VCaP (cell line): ENCODE results near the gene ALDH1A3.

Experiments used
- H3K27ac ChIP-seq: fragments of 450-650 bp; 2 replicates; pipeline ENCODE4 v1.5.1; 2017
- TF ChIP-seq, protein P1 (sequence below): fragments of 450-650 bp; conservative IDR thresholded peaks from 2 replicates; pipeline ENCODE4 v1.5.1; 2017; ENCODE audit warnings: mild to moderate bottlenecking, moderate library complexity

Gene ALDH1A3

GRCh38 chr15:100862162-100862561, 17.5 kb upstream of the ALDH1A3 start:
- H3K27ac ChIP-seq: no peak overlapping the region
- TF ChIP-seq, protein P1, sequence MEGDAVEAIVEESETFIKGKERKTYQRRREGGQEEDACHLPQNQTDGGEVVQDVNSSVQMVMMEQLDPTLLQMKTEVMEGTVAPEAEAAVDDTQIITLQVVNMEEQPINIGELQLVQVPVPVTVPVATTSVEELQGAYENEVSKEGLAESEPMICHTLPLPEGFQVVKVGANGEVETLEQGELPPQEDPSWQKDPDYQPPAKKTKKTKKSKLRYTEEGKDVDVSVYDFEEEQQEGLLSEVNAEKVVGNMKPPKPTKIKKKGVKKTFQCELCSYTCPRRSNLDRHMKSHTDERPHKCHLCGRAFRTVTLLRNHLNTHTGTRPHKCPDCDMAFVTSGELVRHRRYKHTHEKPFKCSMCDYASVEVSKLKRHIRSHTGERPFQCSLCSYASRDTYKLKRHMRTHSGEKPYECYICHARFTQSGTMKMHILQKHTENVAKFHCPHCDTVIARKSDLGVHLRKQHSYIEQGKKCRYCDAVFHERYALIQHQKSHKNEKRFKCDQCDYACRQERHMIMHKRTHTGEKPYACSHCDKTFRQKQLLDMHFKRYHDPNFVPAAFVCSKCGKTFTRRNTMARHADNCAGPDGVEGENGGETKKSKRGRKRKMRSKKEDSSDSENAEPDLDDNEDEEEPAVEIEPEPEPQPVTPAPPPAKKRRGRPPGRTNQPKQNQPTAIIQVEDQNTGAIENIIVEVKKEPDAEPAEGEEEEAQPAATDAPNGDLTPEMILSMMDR: no peak

DNA sequence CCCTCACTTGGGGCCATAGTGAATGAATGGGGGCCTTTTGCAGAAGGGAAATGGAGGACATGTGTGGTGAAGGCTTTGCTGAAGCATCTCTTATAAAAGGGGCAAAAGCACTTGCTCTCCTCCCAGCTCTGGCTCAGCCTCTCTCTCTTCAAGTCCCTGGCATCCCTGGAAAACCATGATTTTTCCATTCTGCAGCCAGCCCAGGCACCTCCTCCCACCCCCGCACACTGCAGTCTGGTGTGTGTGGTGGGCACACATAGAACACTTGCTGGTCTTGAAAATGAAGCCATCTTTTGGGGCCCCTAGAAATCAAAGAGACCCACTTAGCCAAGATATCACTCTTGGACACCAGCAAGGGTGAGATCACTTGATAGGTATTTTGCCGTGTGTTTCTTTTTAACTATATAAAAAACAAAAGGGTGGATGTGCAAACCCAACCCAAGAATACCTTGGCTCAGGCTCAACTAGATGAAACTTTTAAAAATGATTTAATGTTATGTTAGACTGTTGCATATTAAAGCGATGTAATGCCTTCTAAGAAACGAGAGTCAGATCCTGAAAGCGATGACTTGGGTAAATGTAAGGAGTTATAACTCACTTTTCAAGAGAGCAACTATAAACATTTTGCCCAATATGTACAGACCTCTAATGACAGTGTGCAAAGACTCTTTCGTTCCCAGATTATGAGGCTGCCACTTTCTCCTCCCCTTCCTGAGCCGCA, 16.4 kb upstream of the ALDH1A3 start:
- no peak overlapping the region for H3K27ac ChIP-seq
- TF ChIP-seq, protein P1: no peak

DNA sequence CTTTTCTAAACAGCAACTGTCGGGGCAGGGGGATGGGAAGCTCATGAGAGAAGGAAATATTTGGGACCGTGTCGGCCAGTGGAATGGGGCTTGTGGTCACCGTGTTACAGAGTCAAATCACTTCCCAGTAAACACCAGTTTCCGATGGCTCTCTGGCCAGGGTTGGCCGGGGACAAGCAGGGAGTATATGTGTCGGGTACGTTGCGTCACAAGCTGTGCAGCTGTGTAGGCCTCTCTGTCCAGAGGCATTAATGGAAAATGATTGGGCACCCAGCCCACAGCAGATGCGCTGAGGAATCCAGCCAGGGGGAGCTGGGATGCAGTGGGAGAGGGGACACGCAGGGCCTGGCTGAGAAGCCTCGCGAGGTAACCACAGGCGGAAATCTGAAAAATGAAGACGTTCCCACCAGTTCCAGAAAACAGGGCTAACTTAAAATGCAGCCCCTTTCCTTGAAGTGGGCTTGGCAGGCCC, 15.8 kb upstream of the ALDH1A3 start:
- TF ChIP-seq, protein P1: no peak
- H3K27ac ChIP-seq: no peak overlapping the region

DNA sequence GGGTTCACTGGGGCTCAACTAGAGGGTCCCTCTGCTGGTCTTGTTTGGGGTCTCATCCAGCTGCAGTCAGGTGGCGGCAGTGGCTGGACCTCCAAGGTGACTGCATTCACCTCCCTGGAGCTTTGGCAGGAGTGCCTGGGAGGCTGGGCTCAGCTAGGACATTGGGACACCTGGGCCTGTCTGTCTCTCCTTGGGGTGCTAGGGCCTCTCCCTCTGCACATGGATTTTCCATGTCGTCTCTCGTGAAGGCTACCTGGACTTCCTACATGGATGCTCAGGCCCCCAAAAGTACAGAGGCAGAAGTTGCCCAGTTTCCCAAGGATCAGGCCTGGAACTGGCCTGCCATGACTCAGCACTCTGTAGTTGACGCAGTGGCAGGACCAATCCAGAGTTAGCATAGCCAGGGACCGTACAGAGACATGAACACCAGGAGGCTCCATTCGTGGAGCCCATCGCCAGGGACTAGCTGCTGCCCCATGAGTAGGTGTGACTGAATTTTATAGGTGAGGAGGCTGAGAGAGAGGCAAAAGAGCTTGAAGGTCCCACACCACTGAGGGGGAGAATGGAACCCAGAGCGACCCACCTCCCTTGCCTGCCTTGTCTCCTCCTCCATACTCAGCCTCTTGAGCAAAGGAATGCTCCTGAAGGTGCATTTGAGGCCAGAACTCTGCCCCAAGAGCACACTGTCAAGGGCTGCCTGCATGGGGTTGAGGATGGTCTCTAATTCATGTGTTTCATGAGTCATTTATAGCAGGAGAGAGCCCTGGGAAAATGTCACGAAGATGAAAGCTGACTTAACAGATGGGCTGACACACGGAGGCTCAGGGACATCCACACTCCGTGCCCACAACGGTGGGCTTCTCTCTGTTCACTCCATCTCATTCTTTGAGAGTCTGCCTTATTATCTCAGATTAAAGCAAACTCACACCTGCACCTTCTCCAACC, 13.0 kb upstream of the ALDH1A3 start:
- no peak overlapping the region for H3K27ac ChIP-seq
- TF ChIP-seq, protein P1: no peak

DNA sequence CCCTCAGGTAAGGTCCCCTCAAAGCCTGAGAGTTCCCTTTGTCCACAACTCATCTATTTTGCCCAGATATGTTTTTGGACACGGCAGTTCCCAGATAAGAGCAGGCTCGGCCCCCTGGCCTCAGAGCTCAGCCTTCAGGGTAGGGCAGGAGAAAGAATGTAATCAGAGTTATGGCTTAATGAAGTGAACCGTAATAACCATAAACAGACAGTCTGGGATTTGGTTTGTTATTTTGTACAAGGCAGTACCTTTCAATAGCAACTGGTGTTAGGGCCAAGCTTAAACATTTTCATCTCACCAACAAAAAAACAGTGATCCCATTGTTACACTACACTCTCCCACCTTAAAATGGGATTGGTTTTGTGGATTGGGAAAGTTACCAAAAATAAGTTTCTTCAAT, 12.2 kb upstream of the ALDH1A3 start:
- H3K27ac ChIP-seq: no peak overlapping the region
- TF ChIP-seq, protein P1: no peak

- TF ChIP-seq, protein P1: peak; percentile 70
- peak overlapping the region; percentile 51 for H3K27ac ChIP-seq
These were observed 10.3 kb upstream of the ALDH1A3 start for GRCh38 chr15:100869151-100869999.
